B cell (primary cell): ENCODE results near the gene KCNK18.
A peak's percentile ranks its signal among the peaks of the same experiment; 100 is the strongest.

Source experiments
- EZH2 ChIP-seq: IDR thresholded peaks from 2 replicates; pipeline ENCODE4 v1.6.1; 2012; ENCODE audit warnings: borderline replicate concordance, low read depth, mild to moderate bottlenecking, moderate library complexity, low read length; ENCODE audit not compliant: insufficient read depth, poor library complexity, severe bottlenecking
- TF ChIP-seq, protein P1 (sequence below): fragments of 200-600 bp; IDR thresholded peaks from one replicate; pipeline ENCODE4 v1.8.0; 2022; ENCODE audit warnings: antibody characterized with exemption, mild to moderate bottlenecking

DNA sequence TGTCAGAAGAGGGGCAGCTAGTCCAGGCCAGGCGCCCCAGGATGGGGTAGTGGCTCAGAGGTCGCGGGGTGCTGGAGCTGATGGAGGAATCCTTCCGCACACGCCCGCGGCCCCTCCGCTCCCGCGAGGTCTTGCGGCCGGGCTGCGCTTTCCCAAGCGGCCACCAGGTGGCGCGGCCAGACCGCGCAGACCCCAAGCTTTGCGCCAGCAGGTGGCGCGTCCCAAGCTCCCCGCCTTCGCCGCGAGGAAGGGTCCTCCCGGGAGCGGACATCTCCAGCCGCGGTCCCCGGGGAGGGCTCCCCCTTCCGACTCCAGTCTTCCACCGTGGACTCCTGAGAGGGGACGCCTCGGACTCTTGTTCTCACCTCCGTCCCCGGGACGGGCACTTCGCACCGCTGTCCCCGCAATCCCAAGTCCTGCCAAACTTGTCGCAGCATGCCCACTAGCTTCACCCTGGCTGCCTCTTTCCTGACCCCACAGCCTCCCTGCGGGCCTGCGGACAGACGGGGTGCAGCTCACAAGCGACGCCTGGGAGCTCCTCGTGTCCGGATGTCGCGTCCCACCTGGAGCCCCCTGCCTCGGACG is 19.4 kb downstream of the KCNK18 start:
- TF ChIP-seq, protein P1, sequence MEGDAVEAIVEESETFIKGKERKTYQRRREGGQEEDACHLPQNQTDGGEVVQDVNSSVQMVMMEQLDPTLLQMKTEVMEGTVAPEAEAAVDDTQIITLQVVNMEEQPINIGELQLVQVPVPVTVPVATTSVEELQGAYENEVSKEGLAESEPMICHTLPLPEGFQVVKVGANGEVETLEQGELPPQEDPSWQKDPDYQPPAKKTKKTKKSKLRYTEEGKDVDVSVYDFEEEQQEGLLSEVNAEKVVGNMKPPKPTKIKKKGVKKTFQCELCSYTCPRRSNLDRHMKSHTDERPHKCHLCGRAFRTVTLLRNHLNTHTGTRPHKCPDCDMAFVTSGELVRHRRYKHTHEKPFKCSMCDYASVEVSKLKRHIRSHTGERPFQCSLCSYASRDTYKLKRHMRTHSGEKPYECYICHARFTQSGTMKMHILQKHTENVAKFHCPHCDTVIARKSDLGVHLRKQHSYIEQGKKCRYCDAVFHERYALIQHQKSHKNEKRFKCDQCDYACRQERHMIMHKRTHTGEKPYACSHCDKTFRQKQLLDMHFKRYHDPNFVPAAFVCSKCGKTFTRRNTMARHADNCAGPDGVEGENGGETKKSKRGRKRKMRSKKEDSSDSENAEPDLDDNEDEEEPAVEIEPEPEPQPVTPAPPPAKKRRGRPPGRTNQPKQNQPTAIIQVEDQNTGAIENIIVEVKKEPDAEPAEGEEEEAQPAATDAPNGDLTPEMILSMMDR = peak; percentile 100
- no peak for TF ChIP-seq EZH2
